NCI-H1417 treated with DMSO at 0.1 percent for 48 hours (cell line): ENCODE results near the gene HNRNPUL2.

ENCODE experiments used
- DNase-seq: peaks from one replicate; lab custom pipeline; 2025; lab: John Stamatoyannopoulos, UW

The HNRNPUL2 gene

GRCh38 chr11:62666259-62666926 lies 60.9 kb downstream of the HNRNPUL2 start:
- DNase-seq = no peak

- no peak for DNase-seq
Measured at GRCh38 chr11:62665599-62666258, 61.5 kb downstream of the HNRNPUL2 start.

GRCh38 chr11:62665075-62665598 lies 62.1 kb downstream of the HNRNPUL2 start, which contains the start of the genes C11orf98 and CSKMT:
TSS of gene C11orf98 (minus strand) at chr11:62665210. CDS start at chr11:62665169, 41 bp downstream.
TSS of gene CSKMT (plus strand) at chr11:62665312. CDS start at chr11:62665880, 568 bp downstream.
- peak; percentile 74 for DNase-seq

GRCh38 chr11:62664405-62665074 lies 62.7 kb downstream of the HNRNPUL2 start:
- peak; percentile 51 for DNase-seq
